ENCODE measurements around the gene FAM9C.
A peak's percentile ranks its signal among the peaks of the same experiment; 100 is the strongest.
"Not testable (repeated sequence)": the region's sequence is repeated elsewhere in the genome, so short reads cannot be mapped to it uniquely, and the experiment has no call there.

FAM9C gene

GRCh38 chrX:13044441-13044840 is at the start of gene FAM9C:
FAM9C (minus strand) TSS chrX:13044620; CDS start chrX:13043789, 831 bp downstream.
- peak within 1 kb of the TSS in 1 of 7 experiments; percentile 15 for H3K4me3 ChIP-seq

GRCh38 chrX:13093529-13094140 is 49.2 kb upstream of the FAM9C start:
- Histone ChIP-seq H3K27ac (peak overlapping the region in 9 of 21 experiments; percentile 21 to 90 (median 62)), H3K4me3 (no peak overlapping the region)

More at GRCh38 chrX:13044441-13044840, at the start of gene FAM9C:
- H3K27ac ChIP-seq: no peak within 1 kb of the TSS

GRCh38 chrX:13092455-13092941 is 48.1 kb upstream of the FAM9C start:
- Histone ChIP-seq H3K27ac (peak overlapping the region in 18 of 21 experiments; percentile 0 to 90 (median 64)), H3K4me3 (no peak overlapping the region)

GRCh38 chrX:13091111-13091765 is 46.8 kb upstream of the FAM9C start:
- H3K27ac ChIP-seq: peak overlapping the region in 19 of 21 experiments; percentile 13 to 90 (median 64)
- H3K4me3 ChIP-seq: no peak overlapping the region

GRCh38 chrX:13090339-13091110 is 46.1 kb upstream of the FAM9C start:
- Histone ChIP-seq H3K27ac (peak overlapping the region; percentile 13 to 90 (median 64)), H3K4me3 (no peak overlapping the region)

- no peak overlapping the region for H3K4me3 ChIP-seq
- H3K27ac ChIP-seq: peak overlapping the region in 14 of 21 experiments; percentile 12 to 90 (median 66)
Observed at GRCh38 chrX:13090027-13090338, 45.6 kb upstream of the FAM9C start.

GRCh38 chrX:13088156-13088487 is 43.7 kb upstream of the FAM9C start:
- Histone ChIP-seq H3K4me3 (no peak overlapping the region), H3K27ac (peak overlapping the region in 17 of 21 experiments; percentile 8 to 87 (median 60))

- H3K27ac ChIP-seq: peak overlapping the region in 17 of 21 experiments; percentile 8 to 87 (median 60)
- no peak overlapping the region for H3K4me3 ChIP-seq
Observed at GRCh38 chrX:13087322-13088155, 43.1 kb upstream of the FAM9C start.

GRCh38 chrX:13086793-13087321 is 42.4 kb upstream of the FAM9C start:
- H3K27ac ChIP-seq: peak overlapping the region in 14 of 21 experiments; percentile 19 to 87 (median 62)
- H3K4me3 ChIP-seq: not testable (repeated sequence)

GRCh38 chrX:13086076-13086475 is 41.7 kb upstream of the FAM9C start:
- H3K4me3 ChIP-seq: no peak overlapping the region
- peak overlapping the region in 10 of 21 experiments; percentile 17 to 87 (median 74) for H3K27ac ChIP-seq

GRCh38 chrX:13085526-13085925 is 41.1 kb upstream of the FAM9C start:
- Histone ChIP-seq H3K27ac (peak overlapping the region in 10 of 21 experiments; percentile 17 to 87 (median 74)), H3K4me3 (no peak overlapping the region)

GRCh38 chrX:13084611-13085010 is 40.2 kb upstream of the FAM9C start:
- H3K4me3 ChIP-seq: no peak overlapping the region
- H3K27ac ChIP-seq: peak overlapping the region in 3 of 21 experiments; percentile 79 to 87 (median 81)

GRCh38 chrX:13083755-13084326 is 39.4 kb upstream of the FAM9C start:
- H3K4me3 ChIP-seq: not testable (repeated sequence)
- peak overlapping the region in 6 of 21 experiments; percentile 20 to 87 (median 74) for H3K27ac ChIP-seq

GRCh38 chrX:13082206-13083065 is 38.0 kb upstream of the FAM9C start:
- Histone ChIP-seq H3K4me3 (no peak overlapping the region), H3K27ac (peak overlapping the region in 12 of 21 experiments; percentile 4 to 87 (median 56))

- no peak overlapping the region for H3K4me3 ChIP-seq
- H3K27ac ChIP-seq: peak overlapping the region in 11 of 21 experiments; percentile 4 to 87 (median 56)
Observed at GRCh38 chrX:13081395-13082205, 37.2 kb upstream of the FAM9C start.

- Histone ChIP-seq H3K27ac (peak overlapping the region in 5 of 21 experiments; percentile 2 to 81 (median 39)), H3K4me3 (no peak overlapping the region)
Observed at GRCh38 chrX:13080128-13080795, 35.8 kb upstream of the FAM9C start.

All from skin epidermis (tissue), 12 donors.